Gastroesophageal sphincter (tissue), 4 donors: ENCODE data around the gene ACACB. TPM values are rescaled to one million over a fixed set of nuclear protein-coding genes. Genes with fewer than 3 reads are reported as not detected.

ENCODE experiments used
- ATAC-seq: fragments of 150-250 bp; one replicate; pipeline ENCODE4 v1.9.1; 2016; ENCODE audit warnings: mild to moderate bottlenecking, moderate library complexity
- H3K27ac ChIP-seq, 4 donors: fragments of 200-600 bp; sonication (generic) in 3 of 4; 1 replicate in 3 of 4; 2 replicates in 1 of 4; pipeline ENCODE4 v1.5.1; 2016 to 2019
- H3K27me3 ChIP-seq: fragments of 200-600 bp; sonication (generic); one replicate; pipeline ENCODE4 v1.5.1; 2019
- H3K36me3 ChIP-seq, 2 donors: fragments of 200-600 bp; sonication (generic); one replicate each; pipeline ENCODE4 v1.5.1; 2019; ENCODE audit warnings: control low read depth in 1 of 2
- H3K4me1 ChIP-seq, 3 donors: fragments of 200-600 bp; sonication (generic); 1 replicate in 2 of 3; 2 replicates in 1 of 3; pipeline ENCODE4 v1.5.1; 2016 to 2019; ENCODE audit warnings: control low read depth in 2 of 3
- H3K4me3 ChIP-seq, 2 donors: fragments of 200-600 bp; sonication (generic); one replicate each; pipeline ENCODE4 v1.5.1; 2019; ENCODE audit warnings: mild to moderate bottlenecking in 1 of 2, moderate library complexity in 1 of 2
- H3K9me3 ChIP-seq, 3 donors: fragments of 200-600 bp; sonication (generic); one replicate each; pipeline ENCODE4 v1.5.1; 2017 to 2019; ENCODE audit warnings: control low read depth in 2 of 3
- CTCF ChIP-seq, 4 experiments: fragments of 200-600 bp in 2 of 4; fragments of 450-650 bp in 2 of 4; sonication (generic) in 1 of 4; IDR thresholded peaks; one replicate each; pipeline ENCODE4 v1.5.1; 2017 to 2019; ENCODE audit warnings: antibody characterized with exemption in 4 of 4, mild to moderate bottlenecking in 2 of 4, moderate library complexity in 2 of 4
- EP300 ChIP-seq: sonication (generic); formaldehyde crosslinking; IDR thresholded peaks from one replicate; pipeline ENCODE4 v1.6.1; 2017; ENCODE audit warnings: antibody characterized with exemption, mild to moderate bottlenecking
- POLR2A ChIP-seq, 2 donors: fragments of 450-650 bp; IDR thresholded peaks; one replicate each; pipeline ENCODE4 v1.6.1; 2017; ENCODE audit warnings: antibody characterized with exemption in 2 of 2, mild to moderate bottlenecking in 2 of 2, moderate library complexity in 1 of 2
- POLR2AphosphoS5 ChIP-seq: sonication (generic); formaldehyde crosslinking; IDR thresholded peaks from one replicate; pipeline ENCODE4 v1.6.1; 2017; ENCODE audit warnings: antibody characterized with exemption
- WGBS, 2 donors: methylation state at CpG; one replicate each; pipeline ENCODE4 v1.1.5; 2018; ENCODE audit warnings: low coverage in 1 of 2; 5-methylcytosine and 5-hydroxymethylcytosine counted together
- total RNA-seq, 4 donors: library from RNA; depleted of rRNA; stranded (reverse); fragments of >200 nt; gene quantifications; one replicate each; pipeline ENCODE4 v1.1.0, GENCODE V29; 2016

ACACB gene
- total RNA-seq, 4 donors from 2014 or later: 49.4 to 230 (median 138) TPM

- Histone ChIP-seq H3K9me3 (peaks cover 0 to 3% (median 0%) of the 10 kb centered on the region in 3 donors), H3K36me3 (peaks cover 7 to 100% of the 10 kb centered on the region in 2 donors), H3K4me3 (no peak overlapping the region), H3K27me3 (no peaks in the 10 kb centered on the region), H3K4me1 (peaks cover 0 to 8% (median 0%) of the 10 kb centered on the region in 3 donors), H3K27ac (no peak overlapping the region)
- WGBS, 2 donors: 60 to 72% methylated on average over 7 of the region's 9 CpGs
- ATAC-seq: no peak
- TF ChIP-seq EP300 (no peak), CTCF (IDR thresholded peaks at IDR 0.05) (no peak), POLR2AphosphoS5 (no peak), POLR2A (IDR thresholded peaks at IDR 0.05) (no peak)
Observed at GRCh38 chr12:109247831-109248654, 131.7 kb downstream of the ACACB start.

- Histone ChIP-seq H3K4me1 (peaks cover 0 to 8% (median 0%) of the 10 kb centered on the region in 3 donors), H3K36me3 (peaks cover 7 to 100% of the 10 kb centered on the region in 2 donors), H3K9me3 (peaks cover 0 to 15% (median 0%) of the 10 kb centered on the region in 3 donors), H3K27me3 (no peaks in the 10 kb centered on the region), H3K27ac (no peak overlapping the region), H3K4me3 (no peak overlapping the region)
- 27 to 56% methylated on average over 1 of the region's 1 CpG for WGBS, 2 donors
- TF ChIP-seq CTCF (IDR thresholded peaks at IDR 0.05) (no peak), POLR2A (IDR thresholded peaks at IDR 0.05) (no peak), POLR2AphosphoS5 (no peak)
- ATAC-seq: no peak
Observed at GRCh38 chr12:109250523-109250922, 134.1 kb downstream of the ACACB start.

GRCh38 chr12:109252799-109253198 is 136.4 kb downstream of the ACACB start:
- 40 to 88% methylated on average over 1 of the region's 4 CpGs for WGBS, 2 donors
- ATAC-seq: no peak

GRCh38 chr12:109253913-109254544 is 137.6 kb downstream of the ACACB start:
- H3K4me1 ChIP-seq: peaks cover 0 to 8% (median 0%) of the 10 kb centered on the region in 3 donors
- no peak for ATAC-seq
- peaks cover 0 to 15% (median 0%) of the 10 kb centered on the region in 3 donors for H3K9me3 ChIP-seq
- TF ChIP-seq POLR2A (IDR thresholded peaks at IDR 0.05): no peak
- no peak for TF ChIP-seq CTCF (IDR thresholded peaks at IDR 0.05)
- no peak for TF ChIP-seq EP300
- no peak for TF ChIP-seq POLR2AphosphoS5
- no peaks in the 10 kb centered on the region for H3K27me3 ChIP-seq
- peaks cover 0 to 100% of the 10 kb centered on the region in 2 donors for H3K36me3 ChIP-seq
- H3K4me3 ChIP-seq: no peak overlapping the region
- 89 to 94% methylated on average over 3 to 7 of the region's 7 CpGs for WGBS, 2 donors
- no peak overlapping the region for H3K27ac ChIP-seq

More at GRCh38 chr12:109252799-109253198, 136.4 kb downstream of the ACACB start:
- Histone ChIP-seq H3K9me3 (peaks cover 0 to 15% (median 0%) of the 10 kb centered on the region in 3 donors), H3K27ac (no peak overlapping the region), H3K4me3 (no peak overlapping the region), H3K36me3 (peaks cover 0 to 100% of the 10 kb centered on the region in 2 donors), H3K27me3 (no peaks in the 10 kb centered on the region), H3K4me1 (peaks cover 0 to 8% (median 0%) of the 10 kb centered on the region in 3 donors)
- TF ChIP-seq POLR2A (IDR thresholded peaks at IDR 0.05): no peak
- TF ChIP-seq POLR2AphosphoS5: no peak
- TF ChIP-seq EP300: no peak
- no peak for TF ChIP-seq CTCF (IDR thresholded peaks at IDR 0.05)
